ENCODE data around the gene OR4E1.

GRCh38 chr14:21668377-21668776 is 5.2 kb downstream of the OR4E1 start:
- TF ChIP-seq EZH2 (IDR thresholded peaks at IDR 0.05; ENCODE audit: borderline replicate concordance, low read length) (no peak), CTCF (IDR thresholded peaks at IDR 0.05; ENCODE audit: low read length) (no peak)
